ENCODE measurements around the gene ANKRD40CL. TPM values are rescaled to one million over a fixed set of nuclear protein-coding genes. Genes with fewer than 3 reads are reported as not detected.

ANKRD40CL gene, protein sequence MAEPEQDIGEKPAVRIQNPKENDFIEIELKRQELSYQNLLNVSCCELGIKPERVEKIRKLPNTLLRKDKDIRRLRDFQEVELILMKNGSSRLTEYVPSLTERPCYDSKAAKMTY
- total RNA-seq: 0.28 TPM in 1 of 2 replicates, not detected in the other

DNA sequence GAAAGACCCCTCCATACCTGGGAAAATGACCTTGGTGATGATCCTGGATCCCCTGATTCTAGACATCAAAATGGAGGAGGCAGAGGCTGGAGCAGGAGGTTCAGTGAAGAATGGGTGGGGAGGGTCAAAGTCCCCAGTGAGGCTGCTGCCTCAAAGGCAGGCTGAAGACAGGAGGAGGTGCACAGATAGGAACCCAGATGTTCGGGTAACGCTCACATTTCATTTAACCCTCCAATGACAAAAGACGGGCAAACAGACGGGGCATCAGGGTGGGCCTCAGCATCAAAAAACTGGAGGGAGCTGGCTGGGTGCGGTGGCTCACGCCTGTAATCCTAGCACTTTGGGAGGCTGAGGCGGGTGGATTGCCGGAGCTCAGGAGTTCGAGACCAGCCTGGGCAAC lies at the start of gene ANKRD40CL:
Gene ANKRD40CL, minus strand, starts transcription at position 73 of the 400 bp plus-strand sequence. CDS start 605 bp downstream, outside the sequence.

DNA sequence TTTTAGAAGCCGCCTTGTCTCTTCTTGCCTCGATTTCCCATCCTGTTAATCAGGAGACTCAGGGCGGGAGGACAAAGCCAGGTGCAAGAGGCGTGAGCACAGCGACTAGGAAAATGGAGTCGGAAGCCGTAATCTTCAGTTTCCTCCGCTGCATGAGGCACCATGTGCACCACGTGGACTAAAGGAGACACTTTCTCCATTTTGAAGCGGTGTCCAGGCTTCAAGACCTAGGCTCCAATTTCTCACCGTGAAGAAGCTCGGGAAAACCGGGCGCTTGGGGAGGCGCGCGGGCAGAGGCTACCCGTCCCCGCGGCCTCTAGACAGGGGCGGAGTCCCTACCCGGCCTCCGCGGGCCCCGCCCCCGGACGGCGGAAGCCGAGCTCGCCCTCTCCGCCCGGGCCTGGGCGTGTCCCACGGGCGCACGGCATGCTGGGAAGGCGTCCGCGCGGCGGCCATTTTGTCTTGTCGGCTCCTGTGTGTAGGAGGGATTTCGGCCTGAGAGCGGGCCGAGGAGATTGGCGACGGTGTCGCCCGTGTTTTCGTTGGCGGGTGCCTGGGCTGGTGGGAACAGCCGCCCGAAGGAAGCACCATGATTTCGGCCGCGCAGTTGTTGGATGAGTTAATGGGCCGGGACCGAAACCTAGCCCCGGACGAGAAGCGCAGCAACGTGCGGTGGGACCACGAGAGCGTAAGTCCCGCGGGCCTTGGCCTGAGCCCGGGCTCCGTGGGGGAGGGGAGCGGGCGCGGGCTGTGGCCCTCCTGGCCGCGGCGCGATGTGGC lies 48.0 kb downstream of the ANKRD40CL start, which contains the start of gene LUC7L3:
Gene LUC7L3, plus strand, starts transcription at position 460 of the 780 bp plus-strand sequence. Its CDS starts 130 bp downstream, at position 590.

Other genes starting within 250 kb of the ANKRD40CL start
- not detected in 2 replicates for gene EPN3, start 234.8 kb downstream of the ANKRD40CL start, total RNA-seq
- 40.1 and 59.2 TPM in 2 replicates for gene SPATA20, start 220.3 kb downstream of the ANKRD40CL start, total RNA-seq
- under 0.01 TPM in 2 replicates for gene CACNA1G, start 206.8 kb downstream of the ANKRD40CL start, total RNA-seq
- gene ABCC3, start 132.6 kb downstream of the ANKRD40CL start, total RNA-seq: 1.2 and 13.0 TPM in 2 replicates
- 27.8 and 29.9 TPM in 2 replicates for gene ANKRD40, start 59.6 kb downstream of the ANKRD40CL start, total RNA-seq
- 15.0 and 22.0 TPM in 2 replicates for gene LUC7L3, start 47.9 kb downstream of the ANKRD40CL start, total RNA-seq
- gene WFIKKN2, start 68.1 kb upstream of the ANKRD40CL start, total RNA-seq: under 0.01 and 0.19 TPM in 2 replicates
- gene TOB1, start 98.8 kb upstream of the ANKRD40CL start, total RNA-seq: 6.5 and 9.9 TPM in 2 replicates

Measured in regular cardiac myocyte (primary cell).